IMR-90 (cell line): ENCODE data around the gene GADL1. TPM values are rescaled to one million over a fixed set of nuclear protein-coding genes. Genes with fewer than 3 reads are reported as not detected.

ENCODE experiments used
- ATAC-seq: fragments of 200-7000 bp; cut with Tn5 transposase; 2 replicates; pipeline ENCODE4 v1.9.1; 2020; ENCODE audit warnings: low read depth, mild to moderate bottlenecking, moderate library complexity
- BruUV-seq: library from RNA; stranded (reverse); fragments of 400-500 nt; replicated peaks from 2 replicates; lab custom pipeline; 2021; lab: Mats Ljungman, UMichigan
- CTCF ChIA-PET: fragments of 300-600 bp; formaldehyde crosslinking; extraction: SDS; loops from one replicate; lab custom pipeline; 2021; ENCODE audit warnings: antibody characterized with exemption; lab: Yijun Ruan, JAX
- POLR2A ChIA-PET: fragments of 300-600 bp; sonication (Branson Sonifier 250); formaldehyde crosslinking; loops from one replicate; lab custom pipeline; 2022; ENCODE audit warnings: antibody characterized with exemption; ENCODE audit not compliant: unreplicated experiment; lab: Charles Lee
- DNase-seq: peaks from one replicate; pipeline ENCODE4 v3.0.0; 2013
- H2AFZ ChIP-seq: replicated peaks from 2 replicates; pipeline ENCODE3; 2013; ENCODE audit warnings: low read length, mild to moderate bottlenecking; ENCODE audit not compliant: poor library complexity
- H2AK5ac ChIP-seq: 2 replicates; pipeline ENCODE4 v1.6.1; 2013; ENCODE audit warnings: low read depth, low read length, inconsistent platforms
- H2AK9ac ChIP-seq: replicated peaks from 2 replicates; pipeline ENCODE3; 2013; ENCODE audit warnings: mild to moderate bottlenecking, low read depth, low read length, moderate library complexity; ENCODE audit not compliant: poor library complexity
- H2BK120ac ChIP-seq: 2 replicates; pipeline ENCODE4 v1.6.1; 2013; ENCODE audit warnings: low read depth, low read length, inconsistent platforms
- H2BK15ac ChIP-seq: 3 replicates; pipeline ENCODE4 v1.6.1; 2013; ENCODE audit warnings: low read depth, low read length, inconsistent platforms
- H2BK20ac ChIP-seq: 2 replicates; pipeline ENCODE4 v1.6.1; 2013; ENCODE audit warnings: low read depth, mild to moderate bottlenecking, inconsistent platforms, low read length, moderate library complexity
- H2BK5ac ChIP-seq: 2 replicates; pipeline ENCODE4 v1.6.1; 2013; ENCODE audit warnings: mild to moderate bottlenecking, low read depth, low read length, inconsistent platforms; ENCODE audit not compliant: poor library complexity, severe bottlenecking
- H3K14ac ChIP-seq: replicated peaks from 2 replicates; pipeline ENCODE4 v1.6.1; 2013; ENCODE audit warnings: low read depth, low read length, inconsistent platforms
- H3K18ac ChIP-seq: 2 replicates; pipeline ENCODE4 v1.6.1; 2013; ENCODE audit warnings: low read depth, low read length, control low read depth
- H3K23ac ChIP-seq: 2 replicates; pipeline ENCODE4 v1.6.1; 2013; ENCODE audit warnings: low read depth, low read length, inconsistent platforms
- H3K27ac ChIP-seq: 2 replicates; pipeline ENCODE4 v1.5.1; 2013; ENCODE audit warnings: mild to moderate bottlenecking, control low read depth, low read length; ENCODE audit not compliant: insufficient read depth
- H3K27me3 ChIP-seq: 2 replicates; pipeline ENCODE4 v1.6.1; 2013; ENCODE audit warnings: low read length; ENCODE audit not compliant: control insufficient read depth, insufficient read depth
- H3K36me3 ChIP-seq: 2 replicates; pipeline ENCODE4 v1.6.1; 2013; ENCODE audit warnings: low read length, mixed read lengths; ENCODE audit not compliant: control insufficient read depth, insufficient read depth
- H3K4ac ChIP-seq: 2 replicates; pipeline ENCODE4 v1.6.1; 2013; ENCODE audit warnings: low read depth, low read length, inconsistent platforms
- H3K4me1 ChIP-seq: 2 replicates; pipeline ENCODE4 v1.6.1; 2013; ENCODE audit warnings: low read length, mixed read lengths; ENCODE audit not compliant: control insufficient read depth, insufficient read depth
- H3K4me2 ChIP-seq: 2 replicates; pipeline ENCODE4 v1.6.1; 2013; ENCODE audit warnings: low read depth, mild to moderate bottlenecking, control low read depth, low read length, moderate library complexity
- H3K4me3 ChIP-seq: 2 replicates; pipeline ENCODE4 v1.5.1; 2013; ENCODE audit warnings: low read depth, mild to moderate bottlenecking, control low read depth, low read length, moderate library complexity; ENCODE audit not compliant: insufficient read depth
- H3K56ac ChIP-seq: 2 replicates; pipeline ENCODE4 v1.6.1; 2013; ENCODE audit warnings: low read length, inconsistent platforms; ENCODE audit not compliant: insufficient read depth; ENCODE audit errors: extremely low read depth
- H3K79me1 ChIP-seq, 2 experiments: 2 replicates each; pipeline ENCODE4 v1.6.1; 2013; ENCODE audit warnings: low read length in 2 of 2, inconsistent platforms in 1 of 2, low read depth in 1 of 2
- H3K9ac ChIP-seq: 2 replicates; pipeline ENCODE4 v1.6.1; 2013; ENCODE audit warnings: low read depth, low read length, control low read depth
- H3K9me1 ChIP-seq: 2 replicates; pipeline ENCODE4 v1.6.1; 2013; ENCODE audit warnings: low read length, inconsistent platforms; ENCODE audit not compliant: insufficient read depth
- H3K9me3 ChIP-seq: 2 replicates; pipeline ENCODE4 v1.6.1; 2013; ENCODE audit warnings: low read length; ENCODE audit not compliant: control insufficient read depth, insufficient read depth
- H4K20me1 ChIP-seq: 2 replicates; pipeline ENCODE4 v1.6.1; 2013; ENCODE audit warnings: low read length, inconsistent platforms; ENCODE audit not compliant: insufficient read depth
- H4K5ac ChIP-seq: 2 replicates; pipeline ENCODE4 v1.6.1; 2013; ENCODE audit warnings: mild to moderate bottlenecking, low read depth, low read length, control low read depth
- H4K8ac ChIP-seq, 2 experiments: 2 replicates each; pipeline ENCODE4 v1.6.1; 2013; ENCODE audit warnings: low read depth in 2 of 2, low read length in 2 of 2, control low read depth in 1 of 2, inconsistent platforms in 1 of 2
- H4K91ac ChIP-seq: 2 replicates; pipeline ENCODE4 v1.6.1; 2013; ENCODE audit warnings: low read depth, low read length, inconsistent platforms; ENCODE audit not compliant: insufficient read depth
- BHLHE40 ChIP-seq: fragments of 150-350 bp; IDR thresholded peaks from 2 replicates; pipeline ENCODE4 v1.6.1; 2016; ENCODE audit warnings: mild to moderate bottlenecking, low read depth, low read length
- CEBPB ChIP-seq: IDR thresholded peaks from 2 replicates; pipeline ENCODE4 v1.6.1; 2012; ENCODE audit warnings: low read depth, low read length, improper control_type of control experiment
- CHD1 ChIP-seq: IDR thresholded peaks from 2 replicates; pipeline ENCODE4 v1.6.1; 2012; ENCODE audit warnings: low read depth, low read length, improper control_type of control experiment
- CTCF ChIP-seq: conservative IDR thresholded peaks from 2 replicates; pipeline ENCODE4 v1.5.1; 2012; ENCODE audit warnings: mild to moderate bottlenecking, low read depth, low read length, improper control_type of control experiment
- ELK1 ChIP-seq: fragments of 150-350 bp; IDR thresholded peaks from 2 replicates; pipeline ENCODE4 v1.6.1; 2016; ENCODE audit warnings: low read depth, mild to moderate bottlenecking, low read length, moderate library complexity, borderline replicate concordance
- MAFK ChIP-seq: IDR thresholded peaks from 2 replicates; pipeline ENCODE4 v1.6.1; 2012; ENCODE audit warnings: low read depth, low read length, improper control_type of control experiment
- MAZ ChIP-seq: IDR thresholded peaks from 2 replicates; pipeline ENCODE4 v1.6.1; 2012; ENCODE audit warnings: low read depth, mild to moderate bottlenecking, low read length, improper control_type of control experiment, moderate library complexity, borderline replicate concordance
- MXI1 ChIP-seq: IDR thresholded peaks from 2 replicates; pipeline ENCODE4 v1.6.1; 2012; ENCODE audit warnings: low read depth, mild to moderate bottlenecking, low read length, moderate library complexity, borderline replicate concordance
- NFE2L2 ChIP-seq: fragments of 150-350 bp; IDR thresholded peaks from 2 replicates; pipeline ENCODE4 v1.6.1; 2016; ENCODE audit warnings: low read depth, mild to moderate bottlenecking, low read length
- POLR2A ChIP-seq: IDR thresholded peaks from 2 replicates; pipeline ENCODE4 v1.6.1; 2012; ENCODE audit warnings: mild to moderate bottlenecking, low read depth, low read length
- RAD21 ChIP-seq: IDR thresholded peaks from 2 replicates; pipeline ENCODE4 v1.6.1; 2012; ENCODE audit warnings: low read length, improper control_type of control experiment
- RFX5 ChIP-seq: IDR thresholded peaks from 2 replicates; pipeline ENCODE4 v1.8.0; 2012; ENCODE audit warnings: low read depth, mild to moderate bottlenecking, low read length, moderate library complexity
- SMC3 ChIP-seq: fragments of 150-350 bp; IDR thresholded peaks from 2 replicates; pipeline ENCODE4 v1.6.1; 2016; ENCODE audit warnings: low read depth, mild to moderate bottlenecking, antibody characterized with exemption, low read length, moderate library complexity
- USF2 ChIP-seq: fragments of 150-350 bp; IDR thresholded peaks from 2 replicates; pipeline ENCODE4 v1.6.1; 2017; ENCODE audit warnings: mild to moderate bottlenecking, antibody characterized with exemption, low read length, low read depth
- WGBS, 2 experiments: methylation state at CpG; one replicate each; pipeline versions ENCODE4 v1.1.5 to v1.1.7; 2013; ENCODE audit warnings: missing lambda C conversion rate in 2 of 2; ENCODE audit not compliant: insufficient read length in 1 of 2; ENCODE audit errors: extremely low coverage in 2 of 2; 5-methylcytosine and 5-hydroxymethylcytosine counted together
- dilution Hi-C: fragments of 300-500 bp; cut with HindIII; formaldehyde crosslinking; loops from one replicate; pipeline ENCODE4 v1.14.3; 2018; ENCODE audit warnings: low sequenced_read_pairs; ENCODE audit not compliant: unreplicated experiment
- in situ Hi-C: fragments of 300-500 bp; cut with MboI; formaldehyde crosslinking; loops from 3 replicates; pipeline ENCODE4 v1.14.3; 2019; ENCODE audit warnings: low sequenced_read_pairs, inconsistent platforms, mixed read lengths
- intact Hi-C: fragments of 100-400 bp; cut with micrococcal nuclease; formaldehyde crosslinking; loops from 2 replicates; pipeline ENCODE4 v1.10.0; 2022
- polyA plus RNA-seq, 3 experiments: library from polyadenylated mRNA; depleted of rRNA; stranded (reverse); fragments of >200 nt; gene quantifications; 2 replicates each; pipeline ENCODE4 v1.2.3, GENCODE V29; 2012; ENCODE audit warnings: low replicate concordance in 1 of 3
- total RNA-seq: library from RNA; depleted of rRNA; stranded (reverse); fragments of >200 nt; gene quantifications from 2 replicates; pipeline ENCODE4 v1.2.3, GENCODE V29; 2012

The GADL1 gene
- total and polyA plus RNA-seq, 2 of the 4 experiments (the other 2 are of a cell fraction), result not detected

- Histone ChIP-seq H4K5ac (no peak overlapping the region), H2AK9ac (no peak overlapping the region), H2AK5ac (no peak overlapping the region), H3K27me3 (no peaks in the 10 kb centered on the region), H3K18ac (no peak overlapping the region), H2AFZ (no peak overlapping the region), H3K4me2 (no peak overlapping the region), H3K9me1 (peaks cover 12% of the 10 kb centered on the region), H2BK20ac (no peak overlapping the region), H2BK15ac (no peak overlapping the region), H3K14ac (no peak overlapping the region), H2BK120ac (no peak overlapping the region), H3K4ac (no peak overlapping the region), H3K9ac (no peak overlapping the region), H3K4me1 (peaks cover 16% of the 10 kb centered on the region), H3K27ac (no peak overlapping the region), H3K23ac (no peak overlapping the region), H3K36me3 (peaks cover 36% of the 10 kb centered on the region), H4K8ac (no peak overlapping the region), H4K20me1 (no peaks in the 10 kb centered on the region), H3K4me3 (no peak overlapping the region), H2BK5ac (no peak overlapping the region), H4K91ac (no peak overlapping the region), H3K56ac (no peak overlapping the region), H3K9me3 (no peaks in the 10 kb centered on the region), H3K79me1 (peaks cover 26 to 65% of the 10 kb centered on the region in 2 experiments)
- ATAC-seq, result no peak
- intact Hi-C loops, result no loop called here
- dilution Hi-C loops, result no loop called here
- ChIA-PET CTCF (no interaction called here), POLR2A (no interaction called here)
- in situ Hi-C loops, result no loop called here
- no TSS peak for BruUV-seq
- 76% methylated on average over 2 of the region's 8 CpGs; no CpG with 5 or more reads in 1 of the 2 experiments for WGBS, 2 experiments
- TF ChIP-seq RAD21 (no peak), CTCF (no peak), NFE2L2 (no peak), MAFK (no peak), MXI1 (no peak), SMC3 (no peak), POLR2A (no peak), ELK1 (no peak), RFX5 (no peak), MAZ (no peak), CHD1 (no peak), CEBPB (no peak), USF2 (no peak), BHLHE40 (no peak)
- no peak for DNase-seq
Measured at GRCh38 chr3:30677347-30677685, 217.1 kb downstream of the GADL1 start.
